Neural cell (in vitro differentiated cells): ENCODE measurements around the gene FAM163B.

Experiments
- POLR2AphosphoS5 ChIP-seq: IDR thresholded peaks from 2 replicates; pipeline ENCODE4 v1.6.1; 2012
- SMC3 ChIP-seq: fragments of 450-650 bp; conservative IDR thresholded peaks from 2 replicates; pipeline ENCODE4 v1.6.1; 2014; ENCODE audit warnings: antibody characterized with exemption, mild to moderate bottlenecking, moderate library complexity; ENCODE audit not compliant: poor library complexity
- TAF1 ChIP-seq: IDR thresholded peaks from 2 replicates; pipeline ENCODE4 v1.6.1; 2012; ENCODE audit warnings: low read depth
- TF ChIP-seq, protein P1 (sequence below): fragments of 450-650 bp; IDR thresholded peaks from 2 replicates; pipeline ENCODE4 v1.5.1; 2014; ENCODE audit warnings: antibody characterized with exemption, mild to moderate bottlenecking, moderate library complexity; ENCODE audit not compliant: poor library complexity, severe bottlenecking

GRCh38 chr9:133566382-133566781, 42.8 kb downstream of the FAM163B start:
- no peak for TF ChIP-seq POLR2AphosphoS5
- TF ChIP-seq, protein P1, sequence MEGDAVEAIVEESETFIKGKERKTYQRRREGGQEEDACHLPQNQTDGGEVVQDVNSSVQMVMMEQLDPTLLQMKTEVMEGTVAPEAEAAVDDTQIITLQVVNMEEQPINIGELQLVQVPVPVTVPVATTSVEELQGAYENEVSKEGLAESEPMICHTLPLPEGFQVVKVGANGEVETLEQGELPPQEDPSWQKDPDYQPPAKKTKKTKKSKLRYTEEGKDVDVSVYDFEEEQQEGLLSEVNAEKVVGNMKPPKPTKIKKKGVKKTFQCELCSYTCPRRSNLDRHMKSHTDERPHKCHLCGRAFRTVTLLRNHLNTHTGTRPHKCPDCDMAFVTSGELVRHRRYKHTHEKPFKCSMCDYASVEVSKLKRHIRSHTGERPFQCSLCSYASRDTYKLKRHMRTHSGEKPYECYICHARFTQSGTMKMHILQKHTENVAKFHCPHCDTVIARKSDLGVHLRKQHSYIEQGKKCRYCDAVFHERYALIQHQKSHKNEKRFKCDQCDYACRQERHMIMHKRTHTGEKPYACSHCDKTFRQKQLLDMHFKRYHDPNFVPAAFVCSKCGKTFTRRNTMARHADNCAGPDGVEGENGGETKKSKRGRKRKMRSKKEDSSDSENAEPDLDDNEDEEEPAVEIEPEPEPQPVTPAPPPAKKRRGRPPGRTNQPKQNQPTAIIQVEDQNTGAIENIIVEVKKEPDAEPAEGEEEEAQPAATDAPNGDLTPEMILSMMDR, result no peak
- TF ChIP-seq TAF1, result no peak
- TF ChIP-seq SMC3, result no peak
